K562 (cell line): ENCODE results near the gene TARS2. TPM values are rescaled to one million over a fixed set of nuclear protein-coding genes. Genes with fewer than 3 reads are reported as not detected.

Source experiments
- ARID1B ChIP-seq: fragments of 450-650 bp; IDR thresholded peaks from 2 replicates; pipeline ENCODE4 v1.6.1; 2016; ENCODE audit warnings: antibody characterized with exemption, mild to moderate bottlenecking, inconsistent platforms
- CBFA2T3 ChIP-seq: fragments of 450-650 bp; IDR thresholded peaks from 2 replicates; pipeline ENCODE4 v1.6.1; 2017
- CREB1 ChIP-seq, 2 experiments: sonication (generic) in 1 of 2; formaldehyde crosslinking in 1 of 2; IDR thresholded peaks; 2 replicates each; pipeline versions ENCODE4 v1.6.1 to v1.8.0; 2012 to 2022; ENCODE audit warnings: inconsistent platforms in 1 of 2, mild to moderate bottlenecking in 1 of 2, missing genetic modification reagents in 1 of 2, moderate library complexity in 1 of 2
- DACH1 ChIP-seq: fragments of 450-650 bp; IDR thresholded peaks from 2 replicates; pipeline ENCODE4 v1.6.1; 2018; ENCODE audit not compliant: partially characterized antibody
- LCOR ChIP-seq: sonication (generic); formaldehyde crosslinking; IDR thresholded peaks from 2 replicates; pipeline ENCODE4 v1.8.0; 2022; ENCODE audit warnings: mild to moderate bottlenecking, missing genetic modification reagents
- MAZ ChIP-seq, 2 experiments: fragments of 450-650 bp in 1 of 2; sonication (generic) in 1 of 2; formaldehyde crosslinking; IDR thresholded peaks in 1 of 2; conservative IDR thresholded peaks in 1 of 2; 2 replicates each; pipeline versions ENCODE4 v1.4.0 to v1.5.0; 2020; ENCODE audit warnings: mild to moderate bottlenecking in 1 of 2, missing genetic modification reagents in 1 of 2
- MBD2 ChIP-seq: sonication (generic); IDR thresholded peaks from 2 replicates; pipeline ENCODE4 v1.6.1; 2016; ENCODE audit warnings: low read depth, borderline replicate concordance
- MED1 ChIP-seq: sonication (generic); formaldehyde crosslinking; IDR thresholded peaks from 2 replicates; pipeline ENCODE4 v1.8.1; 2023; ENCODE audit warnings: missing genetic modification reagents, borderline replicate concordance
- RAD51 ChIP-seq: fragments of 450-650 bp; IDR thresholded peaks from 2 replicates; pipeline ENCODE4 v1.7.1; 2016; ENCODE audit warnings: low read depth, mild to moderate bottlenecking, borderline replicate concordance
- TEAD1 ChIP-seq, 2 experiments: fragments of 450-650 bp in 1 of 2; sonication (generic) in 1 of 2; formaldehyde crosslinking; IDR thresholded peaks; 2 replicates each; pipeline versions ENCODE4 v1.4.0 to v1.8.0; 2020 to 2022; ENCODE audit warnings: mild to moderate bottlenecking in 2 of 2, missing genetic modification reagents in 1 of 2
- TFAP4 ChIP-seq: sonication (generic); formaldehyde crosslinking; IDR thresholded peaks from 2 replicates; pipeline ENCODE4 v1.8.0; 2022; ENCODE audit warnings: missing genetic modification reagents, mild to moderate bottlenecking, moderate library complexity, borderline replicate concordance
- TRIM24 ChIP-seq, 2 experiments: fragments of 450-650 bp; IDR thresholded peaks; 2 replicates each; pipeline ENCODE4 v1.6.1; 2016
- ZEB2 ChIP-seq: fragments of 450-650 bp; IDR thresholded peaks from 2 replicates; pipeline ENCODE4 v1.6.1; 2016
- ZNF740 ChIP-seq, 3 experiments: fragments of 200-800 bp in 1 of 3; sonication (Bioruptor generic) in 1 of 3; sonication (generic) in 1 of 3; formaldehyde crosslinking in 1 of 3; IDR thresholded peaks; 2 replicates each; pipeline versions ENCODE4 v1.6.1 to v1.8.0; 2016 to 2022; ENCODE audit warnings: mild to moderate bottlenecking in 2 of 3, missing compliant biosample characterization in 2 of 3, missing genetic modification characterization in 2 of 3, missing genetic modification reagents in 1 of 3
- polyA plus RNA-seq, 8 experiments: library from polyadenylated mRNA; depleted of rRNA in 4 of 8; stranded (reverse) in 5 of 8; unstranded in 3 of 8; fragments of >200 nt; fragmentation: Nextera tagmentation in 2 of 8; fragmentation: Illumina TruSeq in 1 of 8; extraction: Ambion mirVana in 2 of 8; extraction: Trizol in 1 of 8; gene quantifications; 2 replicates each; pipeline versions ENCODE4 v1.2.1 to v1.2.3, GENCODE V29; 2011 to 2014; ENCODE audit warnings: inconsistent platforms in 1 of 8, missing spikeins in 1 of 8
- total RNA-seq, 7 experiments: library from RNA; depleted of rRNA in 6 of 7; stranded (reverse); fragments of >200 nt in 6 of 7; fragmentation: Illumina TruSeq in 2 of 7; extraction: Trizol in 2 of 7; gene quantifications; 2 replicates each; pipeline versions ENCODE4 v1.2.1 to v1.2.3, GENCODE V29; 2011 to 2021; ENCODE audit warnings: low replicate concordance in 1 of 7
- TF ChIP-seq, protein P1 (sequence below), 2 experiments: IDR thresholded peaks; 2 replicates each; pipeline ENCODE4 v1.6.1; 2011; ENCODE audit warnings: borderline replicate concordance in 1 of 2, control low read depth in 1 of 2, low read depth in 1 of 2, low read length in 1 of 2, mild to moderate bottlenecking in 1 of 2, mixed read lengths in 1 of 2, moderate library complexity in 1 of 2; ENCODE audit not compliant: insufficient read depth in 1 of 2, insufficient read length in 1 of 2, poor library complexity in 1 of 2, severe bottlenecking in 1 of 2; ENCODE audit errors: extremely low read depth in 1 of 2

TARS2 gene
- total and polyA plus RNA-seq, 9 of the 15 experiments (the other 6 are each of a cell fraction or from before 2014, with no cell fraction given): 17.0 to 64.2 (median 39.4) TPM

- TF ChIP-seq LCOR (CRISPR knock-in tag) (peak; percentile 97), TRIM24 (IDR thresholded peaks at IDR 0.05) (peak; percentile 89 to 90), MBD2 (peak; percentile 85), ZEB2 (peak; percentile 97), CREB1 (IDR thresholded peaks at IDR 0.05) (peak; percentile 67; the same call in 1 of the 2 replicates), CREB1 (CRISPR knock-in tag; IDR thresholded peaks at IDR 0.05) (no peak; the same call in 1 of the 2 replicates), TFAP4 (CRISPR knock-in tag) (peak; percentile 70), MED1 (no peak), DACH1 (peak; percentile 30), MAZ (CRISPR knock-in tag; conservative IDR thresholded peaks at IDR 0.05 in 1 of 2, IDR thresholded peaks at IDR 0.05 in 1 of 2) (peak in 1 of 2 experiments; percentile 70; a peak in 1 of 4 replicates), ZNF740 (CRISPR knock-in tag; IDR thresholded peaks at IDR 0.05) (no peak), ZNF740 (tag; IDR thresholded peaks at IDR 0.05) (peak in 1 of 2 experiments; percentile 67; a peak in 1 of 4 replicates), RAD51 (0 out of 2 replicates have a peak, but pooled peaks have one; percentile 33), CBFA2T3 (peak; percentile 99), ARID1B (peak; percentile 98), TEAD1 (CRISPR knock-in tag; IDR thresholded peaks at IDR 0.05) (0 out of 4 replicates have a peak, but pooled peaks of 1 of the 2 experiments have one; percentile 43)
- TF ChIP-seq, protein P1, sequence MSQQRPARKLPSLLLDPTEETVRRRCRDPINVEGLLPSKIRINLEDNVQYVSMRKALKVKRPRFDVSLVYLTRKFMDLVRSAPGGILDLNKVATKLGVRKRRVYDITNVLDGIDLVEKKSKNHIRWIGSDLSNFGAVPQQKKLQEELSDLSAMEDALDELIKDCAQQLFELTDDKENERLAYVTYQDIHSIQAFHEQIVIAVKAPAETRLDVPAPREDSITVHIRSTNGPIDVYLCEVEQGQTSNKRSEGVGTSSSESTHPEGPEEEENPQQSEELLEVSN (IDR thresholded peaks at IDR 0.05; ENCODE audit: borderline replicate concordance in 1 of 2, extremely low read depth in 1 of 2, insufficient read depth in 1 of 2, insufficient read length in 1 of 2, low read depth in 1 of 2, low read length in 1 of 2, poor library complexity in 1 of 2, severe bottlenecking in 1 of 2): peak; percentile 13 to 37
Measured at GRCh38 chr1:150545486-150546032, 58.3 kb downstream of the TARS2 start (continued).
